Measurements from ENCODE around the gene CNTNAP4. TPM values are rescaled to one million over a fixed set of nuclear protein-coding genes. Genes with fewer than 3 reads are reported as not detected.

The CNTNAP4 gene
- total RNA-seq, 2 experiments from 2014 or later: not detected

DNA sequence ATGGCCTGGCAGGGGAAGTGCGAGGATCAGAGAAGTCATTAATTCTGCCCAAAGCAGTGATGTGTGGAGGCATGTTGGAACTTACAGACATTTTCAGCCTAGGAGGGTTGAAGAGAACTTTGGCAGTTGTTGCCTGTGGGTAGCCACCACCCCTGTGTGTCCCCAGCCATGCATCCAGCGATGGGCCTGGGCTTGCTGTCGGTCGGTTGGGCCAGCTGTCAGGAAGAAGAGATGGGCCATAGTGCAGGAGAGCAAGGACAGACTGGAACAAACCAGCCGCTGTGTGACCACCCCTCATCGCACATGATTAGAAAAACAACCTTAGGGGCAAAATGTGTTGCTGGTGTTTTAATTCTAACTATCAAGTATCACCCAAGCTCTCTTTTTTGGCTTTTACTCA, 173.7 kb downstream of the CNTNAP4 start:
- intact Hi-C loops (cut with DNase I, micrococcal nuclease): no loop called here
- POLR2A ChIA-PET: no interaction called here
- ATAC-seq (ENCODE audit: poor library complexity): no peak
- H3K9me3 Mint-ChIP-seq: peaks cover 3% of the 10 kb centered on the region
- no peaks in the 10 kb centered on the region for H3K27me3 Mint-ChIP-seq
- H3K36me3 Mint-ChIP-seq (ENCODE audit: low read depth): no peaks in the 10 kb centered on the region
- no peaks in the 10 kb centered on the region for H3K4me1 Mint-ChIP-seq (ENCODE audit: low read depth)
- H3K4me3 Mint-ChIP-seq: no peak overlapping the region
- CTCF ChIA-PET: no interaction called here
- Histone ChIP-seq H3K4me3 (ENCODE audit: low read length) (no peak overlapping the region), H3K36me3 (ENCODE audit: insufficient read depth, low read length) (no peaks in the 10 kb centered on the region), H3K27ac (ENCODE audit: low read depth in 1 of 2, low read length in 2 of 2) (no peak overlapping the region), H3K9me3 (ENCODE audit: control insufficient read depth in 1 of 2, insufficient read depth in 1 of 2, low read length in 2 of 2) (peaks cover 0 to 4% of the 10 kb centered on the region in 2 experiments), H3K27me3 (ENCODE audit: control insufficient read depth in 1 of 2, insufficient read depth in 2 of 2, low read length in 2 of 2) (no peaks in the 10 kb centered on the region), H3K4me1 (ENCODE audit: insufficient read depth, low read length) (no peaks in the 10 kb centered on the region)
- TF ChIP-seq, protein P1, sequence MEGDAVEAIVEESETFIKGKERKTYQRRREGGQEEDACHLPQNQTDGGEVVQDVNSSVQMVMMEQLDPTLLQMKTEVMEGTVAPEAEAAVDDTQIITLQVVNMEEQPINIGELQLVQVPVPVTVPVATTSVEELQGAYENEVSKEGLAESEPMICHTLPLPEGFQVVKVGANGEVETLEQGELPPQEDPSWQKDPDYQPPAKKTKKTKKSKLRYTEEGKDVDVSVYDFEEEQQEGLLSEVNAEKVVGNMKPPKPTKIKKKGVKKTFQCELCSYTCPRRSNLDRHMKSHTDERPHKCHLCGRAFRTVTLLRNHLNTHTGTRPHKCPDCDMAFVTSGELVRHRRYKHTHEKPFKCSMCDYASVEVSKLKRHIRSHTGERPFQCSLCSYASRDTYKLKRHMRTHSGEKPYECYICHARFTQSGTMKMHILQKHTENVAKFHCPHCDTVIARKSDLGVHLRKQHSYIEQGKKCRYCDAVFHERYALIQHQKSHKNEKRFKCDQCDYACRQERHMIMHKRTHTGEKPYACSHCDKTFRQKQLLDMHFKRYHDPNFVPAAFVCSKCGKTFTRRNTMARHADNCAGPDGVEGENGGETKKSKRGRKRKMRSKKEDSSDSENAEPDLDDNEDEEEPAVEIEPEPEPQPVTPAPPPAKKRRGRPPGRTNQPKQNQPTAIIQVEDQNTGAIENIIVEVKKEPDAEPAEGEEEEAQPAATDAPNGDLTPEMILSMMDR (IDR thresholded peaks at IDR 0.05): no peak
- no peak for DNase-seq
- H3K27ac Mint-ChIP-seq: no peak overlapping the region

DNA sequence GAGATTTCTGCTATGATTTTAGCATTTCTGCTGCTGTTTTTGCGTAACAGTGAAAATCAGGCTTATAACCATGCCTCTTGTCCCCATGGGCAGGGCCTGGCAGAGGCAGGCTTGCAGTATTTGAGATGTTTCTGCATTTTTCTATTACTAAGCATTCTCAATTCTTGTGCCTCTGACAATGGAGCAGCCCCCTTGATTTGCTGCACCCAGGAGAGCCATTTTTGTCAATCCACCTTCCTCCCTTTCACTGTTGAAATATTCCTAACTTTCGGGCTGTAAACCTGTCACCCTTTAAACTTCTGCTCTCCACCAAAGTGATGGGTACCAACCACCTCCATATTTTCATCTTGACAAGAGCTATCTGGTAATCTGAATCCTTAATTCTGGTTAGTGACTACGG, 178.1 kb downstream of the CNTNAP4 start:
- CTCF ChIA-PET: no interaction called here
- Mint-ChIP-seq H3K27ac (no peak overlapping the region), H3K36me3 (ENCODE audit: low read depth) (no peaks in the 10 kb centered on the region), H3K27me3 (no peaks in the 10 kb centered on the region), H3K9me3 (no peaks in the 10 kb centered on the region), H3K4me1 (ENCODE audit: low read depth) (no peaks in the 10 kb centered on the region), H3K4me3 (no peak overlapping the region)
- Histone ChIP-seq H3K4me1 (ENCODE audit: insufficient read depth, low read length) (no peaks in the 10 kb centered on the region), H3K4me3 (ENCODE audit: low read length) (no peak overlapping the region), H3K27ac (ENCODE audit: low read depth in 1 of 2, low read length in 2 of 2) (no peak overlapping the region), H3K9me3 (ENCODE audit: control insufficient read depth in 1 of 2, insufficient read depth in 1 of 2, low read length in 2 of 2) (peaks cover 0 to under 1% of the 10 kb centered on the region in 2 experiments), H3K27me3 (ENCODE audit: control insufficient read depth in 1 of 2, insufficient read depth in 2 of 2, low read length in 2 of 2) (no peaks in the 10 kb centered on the region), H3K36me3 (ENCODE audit: insufficient read depth, low read length) (no peaks in the 10 kb centered on the region)
- TF ChIP-seq, protein P1 (IDR thresholded peaks at IDR 0.05): no peak
- no peak for DNase-seq
- intact Hi-C loops (cut with DNase I, micrococcal nuclease): no loop called here
- no peak for ATAC-seq (ENCODE audit: poor library complexity)
- POLR2A ChIA-PET: no interaction called here

DNA sequence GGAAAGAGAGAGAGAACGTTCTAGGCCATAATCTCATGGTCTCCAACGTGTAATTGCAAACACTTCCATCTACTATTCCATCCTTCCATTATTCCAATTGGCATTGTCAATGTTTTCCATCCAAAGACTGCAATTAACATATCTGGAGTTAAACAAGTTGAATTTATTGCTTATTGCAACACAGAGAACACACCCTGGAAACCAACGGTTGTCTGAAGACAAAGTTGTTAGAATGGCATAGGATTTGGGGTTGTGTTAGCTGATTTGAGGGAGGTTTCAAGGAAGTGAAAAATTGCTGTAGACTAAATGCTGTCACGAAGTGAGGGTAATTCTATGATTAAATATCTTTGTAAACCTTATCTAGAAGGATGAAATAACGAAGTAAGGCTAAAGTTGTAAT, 178.8 kb downstream of the CNTNAP4 start:
- H3K36me3 ChIP-seq (ENCODE audit: insufficient read depth, low read length): no peaks in the 10 kb centered on the region
- ChIA-PET POLR2A (no interaction called here), CTCF (no interaction called here)
- Mint-ChIP-seq H3K27me3 (no peaks in the 10 kb centered on the region), H3K36me3 (ENCODE audit: low read depth) (no peaks in the 10 kb centered on the region), H3K27ac (no peak overlapping the region), H3K4me1 (ENCODE audit: low read depth) (no peaks in the 10 kb centered on the region), H3K4me3 (no peak overlapping the region), H3K9me3 (no peaks in the 10 kb centered on the region)
- no peak overlapping the region for H3K4me3 ChIP-seq (ENCODE audit: low read length)
- no peaks in the 10 kb centered on the region for H3K9me3 ChIP-seq (ENCODE audit: control insufficient read depth in 1 of 2, insufficient read depth in 1 of 2, low read length in 2 of 2)
- intact Hi-C loops (cut with DNase I, micrococcal nuclease): no loop called here
- ATAC-seq (ENCODE audit: poor library complexity): no peak
- no peaks in the 10 kb centered on the region for H3K4me1 ChIP-seq (ENCODE audit: insufficient read depth, low read length)
- H3K27ac ChIP-seq (ENCODE audit: low read depth in 1 of 2, low read length in 2 of 2): no peak overlapping the region
- no peak for DNase-seq
- TF ChIP-seq, protein P1 (IDR thresholded peaks at IDR 0.05): no peak
- no peaks in the 10 kb centered on the region for H3K27me3 ChIP-seq (ENCODE audit: control insufficient read depth in 1 of 2, insufficient read depth in 2 of 2, low read length in 2 of 2)
